RCC 7860 (cell line): ENCODE results near the gene TMEM163.
"Not testable (repeated sequence)": the region's sequence is repeated elsewhere in the genome, so short reads cannot be mapped to it uniquely, and the experiment has no call there.

Source experiments
- DNase-seq: peaks from one replicate; pipeline ENCODE4 v3.0.0-alpha.2; 2015; ENCODE audit warnings: low spot score
- FAIRE-seq: peaks from 2 replicates; lab custom pipeline; 2012; peaks lifted over from hg19 to GRCh38; lab: Jason Lieb, UNC

Gene TMEM163

DNA sequence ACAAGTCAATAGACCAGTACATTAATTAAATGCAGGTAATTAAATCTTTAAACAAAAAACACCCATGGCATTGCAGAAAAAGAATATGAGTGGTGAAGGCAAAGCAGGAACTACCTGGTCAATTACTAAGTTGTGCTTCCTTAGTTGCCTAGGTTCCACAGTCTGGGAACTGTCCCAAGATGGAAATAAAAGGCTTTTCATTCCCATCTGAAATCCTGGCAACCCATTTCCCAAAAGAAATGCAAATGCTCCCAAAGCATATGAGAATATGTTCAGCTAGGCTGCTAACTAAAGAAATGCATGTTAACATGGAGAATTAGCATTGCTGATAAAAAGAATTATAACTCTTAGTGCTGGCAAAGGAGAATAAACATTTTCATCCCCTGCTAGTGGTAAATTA, 177.8 kb downstream of the TMEM163 start:
- DNase-seq (no peak), FAIRE-seq (no peak)

DNA sequence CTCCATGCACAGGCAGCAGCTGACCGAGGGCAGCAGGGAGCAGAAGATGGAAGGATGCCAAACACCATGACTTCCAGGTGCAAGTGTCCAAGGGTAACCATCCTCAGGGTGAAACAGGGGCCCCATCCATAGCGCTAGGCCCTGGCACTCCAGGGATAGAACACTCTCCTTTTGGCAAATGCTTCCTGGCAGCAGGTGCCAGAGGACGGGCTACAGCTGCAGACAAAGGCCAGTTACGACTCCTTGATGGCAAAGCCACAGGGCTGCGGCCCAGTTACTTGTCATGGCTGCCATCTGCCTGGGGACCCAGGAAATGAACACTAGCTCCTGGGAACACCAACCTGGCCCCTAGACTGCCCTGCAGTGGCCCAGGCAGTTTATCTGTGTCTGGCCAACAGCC, 178.8 kb downstream of the TMEM163 start:
- FAIRE-seq = no peak

DNA sequence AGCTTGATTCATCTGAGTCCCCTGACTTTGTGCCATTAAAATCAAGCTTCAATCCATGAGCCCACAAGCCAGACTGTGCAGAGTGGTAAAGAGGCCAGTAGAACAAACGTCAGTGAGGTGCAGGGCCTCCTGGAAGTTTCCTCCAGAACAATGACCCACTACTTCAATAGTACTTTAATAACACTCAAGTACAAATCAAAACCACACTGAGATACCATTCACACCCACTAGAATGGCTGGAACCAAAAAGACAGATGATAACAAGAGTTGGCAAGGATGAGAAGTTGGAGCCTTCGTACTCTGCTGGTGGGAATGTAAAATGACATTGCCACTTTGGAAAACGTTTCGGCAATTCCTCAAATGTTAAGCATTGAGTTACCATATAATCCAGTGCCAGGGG, 181.1 kb downstream of the TMEM163 start:
- FAIRE-seq = no peak
- no peak for DNase-seq

More for the DNA sequence above, 178.8 kb downstream of the TMEM163 start:
- no peak for DNase-seq

DNA sequence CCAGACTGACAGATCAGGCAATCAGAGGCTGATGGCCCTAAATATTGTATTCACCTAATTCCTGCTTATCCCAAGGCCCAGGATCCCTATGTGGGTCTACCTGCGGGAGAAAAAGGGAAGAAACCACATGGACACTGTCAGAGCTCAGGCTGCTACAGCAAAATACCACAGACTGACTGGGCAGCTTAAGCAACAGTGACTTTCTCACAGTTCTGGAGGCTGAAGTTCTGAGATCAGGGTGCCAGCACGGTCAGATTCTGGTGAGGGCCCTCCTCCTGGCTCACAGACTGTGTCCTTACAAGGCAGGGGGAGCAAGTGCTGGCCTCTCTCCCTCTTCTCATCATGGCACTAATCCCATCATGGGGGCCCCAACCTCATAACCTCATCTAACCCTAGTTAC, 181.7 kb downstream of the TMEM163 start:
- no peak for DNase-seq
- FAIRE-seq = no peak

DNA sequence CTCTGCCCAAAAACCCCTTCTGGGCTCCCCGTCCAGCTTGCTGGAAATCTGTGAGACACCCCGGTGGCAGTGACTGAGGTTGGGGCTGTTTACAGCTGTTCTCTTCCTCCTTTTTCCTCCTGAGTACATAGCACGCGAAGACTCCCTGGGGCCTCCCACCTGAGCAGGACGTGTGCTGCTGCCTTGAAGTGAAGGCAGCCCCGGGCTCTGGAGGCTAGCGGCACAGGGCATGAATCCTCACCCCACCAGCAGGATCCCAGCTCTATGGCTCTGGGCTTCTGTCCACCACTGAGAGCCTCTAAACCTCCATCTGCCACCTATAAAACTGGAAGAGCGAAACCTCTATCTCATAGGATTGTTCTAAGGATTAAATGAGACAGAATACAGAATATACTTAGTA, 182.5 kb downstream of the TMEM163 start:
- DNase-seq = no peak
- FAIRE-seq = no peak

DNA sequence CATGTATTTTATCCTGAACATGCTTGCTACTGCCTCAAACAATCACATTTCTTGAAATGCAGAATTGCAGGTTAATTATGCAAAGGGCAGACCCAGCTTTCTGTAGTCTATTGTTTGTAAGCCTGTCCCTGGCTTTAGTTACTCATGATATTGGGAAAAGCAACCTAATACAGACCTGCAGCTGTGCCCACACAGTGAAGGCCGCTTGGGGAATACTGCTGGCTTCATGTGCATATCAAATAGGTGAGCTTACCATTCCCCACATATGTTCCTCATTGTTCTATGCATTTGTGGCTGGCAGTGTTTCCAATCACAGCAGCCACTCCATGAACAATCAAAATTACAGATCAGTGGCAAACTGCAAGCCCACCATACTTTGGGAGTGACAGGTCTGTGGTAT, 186.3 kb downstream of the TMEM163 start:
- FAIRE-seq (no peak), DNase-seq (no peak)

DNA sequence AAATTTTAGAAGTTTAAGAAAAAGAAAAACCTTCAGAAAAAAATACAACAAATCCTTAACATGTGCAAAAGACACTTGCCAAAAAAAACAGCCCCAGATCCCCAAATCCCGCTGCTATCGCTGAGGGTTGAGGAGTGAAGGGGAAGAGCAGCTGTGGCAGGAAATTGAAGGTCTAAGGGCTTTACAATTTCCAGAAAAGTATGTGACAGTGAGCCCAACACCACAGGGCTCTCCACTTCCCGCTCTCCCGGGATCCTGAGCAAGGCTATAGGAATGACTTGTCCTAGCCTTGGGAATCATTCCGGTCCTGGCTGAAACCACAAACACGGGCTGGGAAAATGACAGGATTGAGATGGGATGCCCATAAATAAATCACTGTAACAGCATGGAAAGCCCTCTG, 191.4 kb downstream of the TMEM163 start:
- DNase-seq = no peak
- FAIRE-seq = no peak

DNA sequence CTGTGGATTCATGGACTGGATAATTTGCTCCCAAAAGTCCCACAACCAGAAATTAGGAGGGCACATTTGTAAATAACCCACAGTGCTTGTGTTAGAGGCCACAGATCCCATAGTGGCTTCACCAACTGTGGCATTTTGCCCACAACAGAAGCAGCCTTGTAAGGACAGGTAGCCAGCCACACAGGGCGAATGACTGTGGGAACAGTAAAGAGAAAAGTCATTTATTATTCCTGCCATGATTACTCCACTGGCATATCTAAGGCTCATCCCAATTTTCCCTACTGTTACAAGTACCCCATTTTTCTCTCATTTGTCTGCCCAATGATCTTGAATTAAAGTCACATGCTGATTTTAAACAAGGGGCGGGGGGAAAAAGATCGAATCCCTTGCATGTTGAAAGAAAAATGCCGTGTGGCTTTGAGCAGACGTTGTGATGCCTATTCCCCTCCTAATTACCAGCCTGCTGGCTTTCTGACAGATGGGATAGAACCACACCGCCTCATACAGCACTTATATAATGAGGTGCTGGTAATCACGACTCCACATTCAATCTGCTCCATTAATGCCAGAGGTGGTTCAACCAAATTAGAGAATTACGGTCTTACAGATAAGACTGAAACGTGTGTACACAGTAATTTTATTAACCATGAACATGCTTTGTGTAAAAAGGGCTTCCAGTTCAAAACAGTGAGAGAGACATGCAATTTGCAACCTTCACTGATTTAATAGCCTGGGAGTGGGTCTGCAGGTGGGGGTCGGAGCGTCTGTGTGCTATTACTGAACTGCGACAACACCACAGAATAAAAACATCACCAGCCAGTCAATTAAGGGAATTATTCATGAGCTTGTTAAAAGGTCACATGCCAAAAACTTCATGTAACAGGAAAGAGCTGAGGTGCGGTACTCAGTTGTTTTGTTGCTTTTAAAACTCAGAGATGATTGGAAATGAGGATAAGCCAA, 196.0 kb downstream of the TMEM163 start:
- DNase-seq = no peak

DNA sequence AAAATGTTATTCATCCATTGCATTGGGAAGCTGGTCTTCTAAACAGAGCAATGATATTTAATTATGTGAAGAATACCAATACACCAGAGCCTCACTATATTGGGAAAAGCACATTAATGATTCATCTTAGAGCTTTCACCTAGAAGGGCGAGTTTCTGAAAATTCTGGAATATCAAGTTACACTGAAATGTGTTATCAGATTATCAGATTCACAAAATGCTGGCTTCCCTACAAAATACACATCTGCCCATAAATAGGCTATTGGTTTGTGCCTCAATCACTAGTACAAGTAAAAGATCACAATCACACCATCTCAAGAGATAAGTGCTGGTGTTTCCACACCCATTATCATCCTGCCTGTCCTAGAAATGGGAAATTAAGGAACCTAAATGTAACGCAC, 200.7 kb downstream of the TMEM163 start:
- DNase-seq (no peak), FAIRE-seq (no peak)

More for the DNA sequence above, 196.0 kb downstream of the TMEM163 start:
- no peak for FAIRE-seq

DNA sequence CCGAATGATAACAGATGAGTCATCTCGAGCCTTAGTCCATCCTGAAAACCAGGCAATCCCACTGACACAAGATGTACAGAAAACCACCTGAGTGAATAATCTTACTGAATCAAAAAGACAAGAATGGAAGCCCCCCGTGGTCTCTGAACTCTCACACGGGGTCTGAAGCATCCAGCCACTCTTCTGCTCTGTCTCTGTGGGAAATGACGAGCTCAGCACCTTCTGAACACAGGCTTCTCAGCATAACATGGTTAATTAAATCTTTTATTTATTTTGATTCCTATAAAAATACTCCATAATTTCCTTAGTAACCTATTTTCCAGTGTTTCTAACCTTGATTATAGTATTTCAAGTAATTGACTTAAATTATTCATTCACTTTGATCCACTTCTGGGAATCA, 203.7 kb downstream of the TMEM163 start:
- no peak for FAIRE-seq
- no peak for DNase-seq

DNA sequence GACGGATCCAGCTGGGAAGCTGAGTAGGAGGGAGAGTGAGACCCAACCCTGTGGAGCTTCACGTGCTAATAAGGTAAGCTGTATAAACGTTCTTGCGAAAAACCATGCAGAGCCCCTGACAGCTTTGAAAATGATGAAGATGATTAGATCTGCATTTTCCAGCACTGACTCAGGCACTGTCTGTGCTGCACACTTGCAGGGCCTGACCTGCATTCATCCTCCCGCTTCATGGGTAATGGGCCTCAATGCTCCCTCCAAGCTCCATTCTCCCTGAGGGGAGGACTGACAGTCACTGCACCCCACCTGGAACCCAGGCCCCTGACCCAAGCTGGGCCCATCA, 205.4 kb downstream of the TMEM163 start:
- FAIRE-seq = no peak
- DNase-seq = no peak

DNA sequence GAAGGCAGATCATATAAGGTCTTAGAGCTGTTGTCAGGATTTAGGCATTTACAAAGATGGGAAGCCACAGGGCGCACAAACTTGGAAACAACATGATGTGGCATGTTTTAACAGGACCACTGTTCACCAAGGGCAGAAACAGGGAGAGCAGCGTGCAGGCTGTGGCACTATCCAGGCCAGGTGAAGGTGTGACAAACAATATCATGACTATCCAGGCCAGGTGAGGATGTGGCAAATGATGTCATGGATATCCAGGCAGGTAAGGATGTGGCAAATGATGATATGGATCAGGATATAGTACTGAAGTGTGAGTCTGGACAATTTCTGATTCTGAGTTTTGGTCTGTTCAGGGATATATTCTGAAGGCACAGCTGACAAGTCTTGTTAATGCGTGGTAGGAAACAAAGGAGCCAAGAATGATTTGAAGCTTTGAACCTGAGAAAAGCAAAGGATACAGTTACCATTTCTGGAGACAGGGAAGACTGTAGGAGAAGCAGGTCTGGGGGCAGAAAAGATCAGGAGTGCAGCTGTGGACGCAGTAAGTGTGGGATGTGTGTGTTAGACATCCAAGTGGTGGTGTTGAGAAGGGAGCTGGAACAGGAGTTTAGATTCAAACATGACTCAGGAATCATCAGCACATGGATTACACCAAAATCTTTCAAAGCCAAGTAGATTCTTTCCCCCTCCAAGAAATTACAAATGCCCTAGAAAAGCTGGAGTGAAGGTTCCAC, 205.9 kb downstream of the TMEM163 start:
- FAIRE-seq = no peak

DNA sequence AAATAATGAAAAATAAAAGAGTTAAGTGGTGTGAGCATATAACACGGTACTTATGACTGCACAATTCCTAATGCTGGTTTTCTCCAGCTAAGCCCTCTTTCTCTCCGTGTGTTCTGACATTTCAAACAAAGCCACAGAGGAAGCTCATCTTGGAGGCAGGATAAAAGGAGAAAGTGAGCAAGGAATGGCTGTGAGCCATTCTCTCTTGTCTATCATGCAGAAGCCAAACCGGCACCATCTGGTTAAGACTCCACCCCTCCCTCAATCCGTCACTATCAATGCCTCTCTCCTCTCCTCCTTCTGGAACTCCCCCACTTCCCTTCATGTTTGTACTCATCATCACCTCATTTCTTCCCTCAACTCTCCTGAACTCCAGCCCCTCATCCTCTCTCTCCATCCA, 210.4 kb downstream of the TMEM163 start:
- DNase-seq = no peak
- no peak for FAIRE-seq

More for the DNA sequence above, 205.9 kb downstream of the TMEM163 start:
- DNase-seq = no peak

DNA sequence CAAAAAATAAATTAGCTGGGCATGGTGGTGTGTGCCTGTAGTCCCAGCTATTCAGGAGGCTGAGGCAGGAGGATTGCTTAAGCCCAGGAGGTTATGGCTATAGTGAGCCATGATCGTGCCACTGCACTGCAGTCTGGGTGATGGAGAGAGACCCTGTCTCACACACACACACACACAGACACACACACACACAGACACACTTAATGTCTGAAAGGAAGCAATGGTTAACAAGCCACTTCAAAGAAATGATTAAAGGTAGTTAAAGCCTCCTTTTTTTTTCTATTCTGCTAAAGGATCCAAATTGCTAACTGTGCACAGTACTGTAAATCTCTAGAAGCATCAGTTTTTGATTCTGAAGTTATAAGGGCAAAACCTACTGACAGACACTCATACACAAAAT, 211.1 kb downstream of the TMEM163 start:
- FAIRE-seq = no peak
- no peak for DNase-seq

DNA sequence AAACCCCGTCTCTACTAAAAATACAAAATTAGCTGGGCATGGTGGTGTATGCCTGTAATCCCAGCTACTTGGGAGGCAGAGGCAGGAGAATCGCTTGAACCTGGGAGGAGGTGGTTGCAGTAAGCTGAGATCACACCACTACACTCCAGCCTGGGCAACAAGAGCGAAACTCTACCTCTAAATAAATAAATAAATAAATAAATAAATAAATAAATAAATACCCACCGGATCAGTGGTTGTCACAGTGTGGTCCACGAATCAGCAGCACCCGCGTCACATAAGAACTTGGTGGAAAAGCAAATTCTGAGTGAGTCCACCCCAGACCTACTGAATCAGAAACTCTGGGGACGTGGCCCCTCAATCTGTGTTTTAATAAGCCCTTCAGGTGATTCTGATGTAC, 211.6 kb downstream of the TMEM163 start:
- FAIRE-seq, DNase-seq: not testable (repeated sequence)

DNA sequence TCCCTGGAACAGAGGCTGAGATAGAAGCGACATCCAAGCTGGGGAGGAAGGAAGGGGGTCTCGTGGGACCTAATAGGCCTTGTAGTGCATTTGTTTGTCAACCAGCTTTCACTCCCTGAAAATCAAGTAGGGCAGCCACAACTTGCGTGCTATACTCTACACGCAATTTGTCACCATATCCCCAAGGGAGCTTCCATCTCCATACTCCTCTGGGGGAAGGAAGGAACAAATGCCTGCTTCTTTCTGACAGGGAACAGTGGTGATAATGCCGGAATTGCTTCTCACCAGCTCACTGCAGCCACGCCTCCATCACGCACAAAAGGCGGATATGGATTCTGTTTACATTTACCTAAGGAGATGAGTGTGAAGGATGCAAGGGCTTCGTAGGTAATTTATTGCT, 213.4 kb downstream of the TMEM163 start:
- DNase-seq (no peak), FAIRE-seq (no peak)

DNA sequence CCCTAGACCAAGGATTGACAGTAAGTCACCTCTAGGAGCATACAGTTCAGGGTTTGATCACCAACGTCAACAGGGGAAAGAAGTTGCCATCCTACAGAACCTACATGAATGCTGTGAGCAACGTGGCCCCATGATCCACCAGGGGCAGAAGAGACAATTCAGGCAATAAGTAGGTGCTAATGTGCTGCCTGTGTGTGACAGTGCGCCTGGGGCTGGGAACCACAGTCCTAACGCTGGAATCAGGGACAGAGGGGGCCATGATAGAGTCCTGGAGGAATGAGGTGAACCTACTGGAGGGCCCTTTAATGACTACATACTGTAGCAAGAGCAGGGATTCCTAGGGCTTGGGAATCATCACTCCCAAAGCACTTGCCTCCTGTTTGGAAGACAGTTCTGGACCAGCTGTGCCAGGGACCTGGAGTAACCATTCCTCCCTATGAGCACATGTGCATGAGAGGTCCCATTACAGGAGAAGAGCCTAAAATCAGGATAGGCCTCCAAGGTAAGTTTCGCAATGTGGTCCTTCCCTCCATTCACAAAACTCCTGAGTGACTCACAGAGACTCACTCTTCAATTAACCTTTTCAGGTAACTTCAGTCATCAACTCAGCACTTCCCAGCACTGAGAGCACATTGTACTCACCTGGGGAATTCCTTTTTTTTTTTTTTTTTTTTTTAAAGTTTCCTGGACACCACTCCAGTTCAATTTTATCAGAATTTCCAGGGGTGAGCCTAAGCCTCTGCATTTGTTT, 214.0 kb downstream of the TMEM163 start:
- FAIRE-seq (no peak), DNase-seq (no peak)

DNA sequence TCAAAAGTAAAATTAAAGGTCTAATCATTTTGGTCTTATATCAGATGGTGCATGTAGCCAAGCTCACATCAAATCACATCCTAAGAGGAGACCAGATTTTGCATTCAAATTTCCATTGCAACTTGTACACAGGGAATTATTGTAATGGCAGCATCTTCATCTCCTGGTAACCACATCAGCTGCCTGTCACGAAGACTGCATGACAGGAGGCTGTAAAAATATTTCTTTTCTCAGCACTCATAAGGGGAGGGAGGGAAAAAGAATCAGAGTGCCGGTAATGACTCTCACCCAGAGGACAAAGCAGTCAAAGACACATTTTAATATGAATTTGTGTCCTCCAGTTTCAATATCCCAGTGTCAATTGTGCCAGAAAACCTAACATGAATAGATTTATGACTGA, 216.7 kb downstream of the TMEM163 start:
- no peak for FAIRE-seq
- DNase-seq = no peak

DNA sequence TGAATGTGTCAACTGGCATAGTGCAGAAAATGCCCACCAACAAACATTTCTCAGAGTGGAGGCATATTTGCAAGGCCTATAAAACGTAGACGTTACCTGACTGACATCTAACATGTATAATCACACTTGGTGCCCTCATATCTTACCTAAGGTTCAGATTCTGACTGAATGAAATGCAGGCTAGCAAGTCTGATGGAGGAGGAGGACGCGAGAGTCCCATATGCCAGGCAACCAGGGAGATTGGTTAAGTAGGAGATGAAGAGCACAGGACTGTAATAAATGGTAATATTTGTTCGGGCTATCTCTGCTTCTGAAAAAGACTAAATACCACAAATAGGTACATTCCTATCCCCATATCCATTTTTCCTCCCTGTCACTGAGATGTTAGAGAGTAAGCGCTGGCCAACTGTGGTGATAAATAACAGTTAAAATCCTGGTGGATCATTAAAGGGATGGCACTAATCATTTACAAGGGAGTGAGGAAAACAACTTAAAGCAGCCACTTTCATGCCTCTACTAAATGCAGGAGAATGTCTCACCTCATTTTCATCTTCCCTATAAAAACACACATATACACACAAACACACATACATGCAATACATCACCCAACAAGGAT, 217.2 kb downstream of the TMEM163 start:
- FAIRE-seq = no peak
- DNase-seq = no peak

DNA sequence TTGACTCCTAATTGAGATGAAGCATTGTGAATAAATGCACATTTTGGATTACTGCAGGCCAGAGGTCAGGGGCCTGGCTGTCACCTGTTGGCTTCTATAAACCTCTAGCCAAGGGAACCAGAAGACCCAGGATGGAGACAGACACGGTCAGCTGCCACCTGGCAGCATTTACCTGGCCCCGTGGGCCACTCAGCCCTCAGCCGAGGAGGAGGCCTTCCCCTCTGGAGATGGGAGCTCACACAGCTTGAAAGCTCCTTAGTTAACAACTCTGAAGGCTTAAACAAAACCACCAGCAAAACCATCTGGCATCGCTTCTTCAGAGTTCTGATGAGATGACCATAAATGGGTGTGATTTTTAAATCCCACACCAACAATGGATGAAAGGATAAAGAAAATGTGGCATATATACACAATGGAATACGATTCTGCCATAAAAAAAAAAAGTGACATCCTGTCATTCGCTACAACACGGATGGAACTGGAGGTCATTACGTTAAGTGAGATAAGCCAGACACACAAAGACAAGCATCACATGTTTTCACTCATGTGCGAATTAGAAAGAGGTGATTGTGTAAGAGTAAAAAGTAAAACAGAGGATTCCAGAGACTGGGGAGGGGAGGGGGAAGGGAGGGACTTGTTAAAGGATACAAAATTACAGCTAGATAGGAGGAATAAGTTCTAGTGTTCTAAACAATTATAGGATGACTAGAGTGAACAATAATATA, 218.4 kb downstream of the TMEM163 start:
- no peak for DNase-seq
- FAIRE-seq = no peak
